ENCODE data around the gene SDK1.

Gene SDK1

GRCh38 chr7:3280445-3280844 is 20.6 kb upstream of the SDK1 start:
- TF ChIP-seq MYC (IDR thresholded peaks at IDR 0.05; ENCODE audit: low read depth, low read length) (no peak), CTCF (IDR thresholded peaks at IDR 0.05; ENCODE audit: low read depth, low read length) (no peak), MAX (IDR thresholded peaks at IDR 0.05; ENCODE audit: low read depth, low read length) (no peak), POLR2A (IDR thresholded peaks at IDR 0.05; ENCODE audit: extremely low read depth, insufficient read length) (no peak)
- no peak overlapping the region for H3K4me3 ChIP-seq (ENCODE audit: low read depth, low read length)
- DNase-seq (ENCODE audit: low read depth): no peak

GRCh38 chr7:3280946-3281656 is 20.0 kb upstream of the SDK1 start:
- no peak for DNase-seq (ENCODE audit: low read depth)
- no peak overlapping the region for H3K4me3 ChIP-seq (ENCODE audit: low read depth, low read length)

GRCh38 chr7:3282457-3282856 is 18.6 kb upstream of the SDK1 start:
- H3K4me3 ChIP-seq (ENCODE audit: low read depth, low read length): no peak overlapping the region
- DNase-seq (ENCODE audit: low read depth): no peak
- TF ChIP-seq MYC (IDR thresholded peaks at IDR 0.05; ENCODE audit: low read depth, low read length) (no peak), MAX (IDR thresholded peaks at IDR 0.05; ENCODE audit: low read depth, low read length) (no peak)

More at GRCh38 chr7:3280946-3281656, 20.0 kb upstream of the SDK1 start:
- TF ChIP-seq CTCF (IDR thresholded peaks at IDR 0.05; ENCODE audit: low read depth, low read length) (no peak), MAX (IDR thresholded peaks at IDR 0.05; ENCODE audit: low read depth, low read length) (no peak), MYC (IDR thresholded peaks at IDR 0.05; ENCODE audit: low read depth, low read length) (no peak), POLR2A (IDR thresholded peaks at IDR 0.05; ENCODE audit: extremely low read depth, insufficient read length) (no peak)

- no peak for DNase-seq (ENCODE audit: low read depth)
- no peak for TF ChIP-seq CTCF (IDR thresholded peaks at IDR 0.05; ENCODE audit: low read depth, low read length)
- TF ChIP-seq POLR2A (IDR thresholded peaks at IDR 0.05; ENCODE audit: extremely low read depth, insufficient read length): no peak
- TF ChIP-seq MAX (IDR thresholded peaks at IDR 0.05; ENCODE audit: low read depth, low read length): no peak
- TF ChIP-seq MYC (IDR thresholded peaks at IDR 0.05; ENCODE audit: low read depth, low read length): no peak
- H3K4me3 ChIP-seq (ENCODE audit: low read depth, low read length): no peak overlapping the region
These were observed 17.8 kb upstream of the SDK1 start for GRCh38 chr7:3283130-3283704.

- no peak for DNase-seq (ENCODE audit: low read depth)
- TF ChIP-seq POLR2A (IDR thresholded peaks at IDR 0.05; ENCODE audit: extremely low read depth, insufficient read length) (no peak), MAX (IDR thresholded peaks at IDR 0.05; ENCODE audit: low read depth, low read length) (no peak), CTCF (IDR thresholded peaks at IDR 0.05; ENCODE audit: low read depth, low read length) (no peak), MYC (IDR thresholded peaks at IDR 0.05; ENCODE audit: low read depth, low read length) (no peak)
- H3K4me3 ChIP-seq (ENCODE audit: low read depth, low read length): no peak overlapping the region
These were observed 15.4 kb upstream of the SDK1 start for GRCh38 chr7:3285652-3286051.

GRCh38 chr7:3289996-3290395 is 11.1 kb upstream of the SDK1 start:
- H3K4me3 ChIP-seq (ENCODE audit: low read depth, low read length): no peak overlapping the region
- no peak for DNase-seq (ENCODE audit: low read depth)
- TF ChIP-seq MYC (IDR thresholded peaks at IDR 0.05; ENCODE audit: low read depth, low read length) (no peak), MAX (IDR thresholded peaks at IDR 0.05; ENCODE audit: low read depth, low read length) (no peak), POLR2A (IDR thresholded peaks at IDR 0.05; ENCODE audit: extremely low read depth, insufficient read length) (no peak), CTCF (IDR thresholded peaks at IDR 0.05; ENCODE audit: low read depth, low read length) (no peak)

All from NB4 (cell line).